NOMO-1 (cell line): ENCODE measurements around the gene ANKRD9.

Source experiments
- DNase-seq, 2 experiments: peaks; one replicate each; lab custom pipeline; 2025; ENCODE audit not compliant: unreplicated experiment in 2 of 2; lab: John Stamatoyannopoulos, UW

The ANKRD9 gene

DNA sequence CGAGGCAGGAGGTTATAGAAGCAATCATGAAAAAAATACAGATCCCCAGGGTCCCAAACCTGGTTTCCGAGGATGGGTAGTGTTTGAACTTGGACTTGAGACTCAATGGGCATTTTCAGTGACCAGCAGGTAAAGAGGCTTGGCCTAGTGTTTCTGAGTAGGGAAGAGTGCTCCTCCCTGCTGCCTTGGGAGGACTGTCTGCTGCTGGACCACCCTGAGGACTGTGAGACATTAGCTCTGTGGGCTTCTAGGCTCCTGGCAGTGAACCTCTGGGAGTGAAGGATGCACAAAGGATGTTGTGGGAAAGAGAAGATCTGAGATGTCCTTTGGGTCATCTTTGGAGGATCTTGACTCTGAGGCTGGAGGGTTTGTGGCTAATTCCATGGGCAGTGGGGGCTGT, 30.5 kb downstream of the ANKRD9 start:
- no peak for DNase-seq

DNA sequence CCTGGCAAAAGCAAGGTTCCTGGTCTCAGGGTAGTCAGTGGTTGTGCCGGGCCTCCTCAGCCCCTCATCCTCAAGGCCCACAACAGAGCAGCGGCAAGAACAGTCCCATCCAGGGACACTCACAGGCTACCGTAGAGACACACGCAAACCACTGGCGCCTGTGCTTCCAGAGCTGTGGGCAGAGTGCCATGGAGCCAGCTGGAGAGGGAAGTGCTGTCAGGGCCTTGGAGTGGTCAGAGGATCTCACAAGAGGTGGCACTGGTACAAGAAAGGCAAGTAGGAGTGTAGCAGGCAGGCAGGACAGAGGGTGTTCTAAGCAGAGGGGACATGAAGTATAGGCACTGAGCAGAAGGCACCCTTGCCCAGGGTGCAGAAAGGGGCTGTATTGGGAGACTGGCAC, 34.6 kb downstream of the ANKRD9 start:
- no peak for DNase-seq

DNA sequence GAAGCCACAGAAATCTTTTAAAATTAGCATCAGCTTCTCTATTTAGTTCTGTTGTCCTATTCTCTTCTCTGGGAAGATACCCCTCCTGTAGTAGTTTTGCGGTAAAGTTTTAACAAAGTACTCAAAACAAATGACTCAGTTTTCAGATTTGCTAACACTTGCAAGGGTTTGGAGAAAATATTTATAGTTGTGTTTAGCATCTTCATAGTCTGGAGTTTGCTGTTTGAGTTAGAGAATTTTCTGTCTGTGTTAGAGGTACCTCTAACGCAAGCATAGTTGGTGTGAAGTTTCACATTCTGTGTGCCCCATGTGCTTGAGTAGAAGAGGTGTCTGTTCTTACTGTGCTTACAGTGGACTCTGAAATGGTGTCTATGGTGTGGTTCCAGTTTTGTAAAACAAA, 36.0 kb downstream of the ANKRD9 start:
- no peak for DNase-seq

DNA sequence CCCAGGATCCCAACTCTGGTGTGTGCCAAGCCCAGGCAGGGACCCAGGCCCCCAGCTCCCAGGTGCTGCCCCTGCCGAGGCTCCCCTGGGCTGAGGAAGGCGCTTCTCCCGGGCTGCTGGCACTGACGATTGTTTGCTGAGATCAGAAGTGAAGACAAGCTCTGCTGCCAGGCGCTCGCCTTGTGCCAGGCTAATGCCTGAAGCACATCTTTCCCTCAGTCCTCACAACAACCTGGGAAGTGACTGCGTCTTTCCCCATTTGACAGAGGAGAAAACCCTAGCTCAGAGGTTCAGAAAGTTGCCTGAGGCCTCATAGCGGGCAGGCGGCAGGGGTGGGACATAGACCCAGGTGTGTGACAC, 36.8 kb downstream of the ANKRD9 start:
- no peak for DNase-seq

DNA sequence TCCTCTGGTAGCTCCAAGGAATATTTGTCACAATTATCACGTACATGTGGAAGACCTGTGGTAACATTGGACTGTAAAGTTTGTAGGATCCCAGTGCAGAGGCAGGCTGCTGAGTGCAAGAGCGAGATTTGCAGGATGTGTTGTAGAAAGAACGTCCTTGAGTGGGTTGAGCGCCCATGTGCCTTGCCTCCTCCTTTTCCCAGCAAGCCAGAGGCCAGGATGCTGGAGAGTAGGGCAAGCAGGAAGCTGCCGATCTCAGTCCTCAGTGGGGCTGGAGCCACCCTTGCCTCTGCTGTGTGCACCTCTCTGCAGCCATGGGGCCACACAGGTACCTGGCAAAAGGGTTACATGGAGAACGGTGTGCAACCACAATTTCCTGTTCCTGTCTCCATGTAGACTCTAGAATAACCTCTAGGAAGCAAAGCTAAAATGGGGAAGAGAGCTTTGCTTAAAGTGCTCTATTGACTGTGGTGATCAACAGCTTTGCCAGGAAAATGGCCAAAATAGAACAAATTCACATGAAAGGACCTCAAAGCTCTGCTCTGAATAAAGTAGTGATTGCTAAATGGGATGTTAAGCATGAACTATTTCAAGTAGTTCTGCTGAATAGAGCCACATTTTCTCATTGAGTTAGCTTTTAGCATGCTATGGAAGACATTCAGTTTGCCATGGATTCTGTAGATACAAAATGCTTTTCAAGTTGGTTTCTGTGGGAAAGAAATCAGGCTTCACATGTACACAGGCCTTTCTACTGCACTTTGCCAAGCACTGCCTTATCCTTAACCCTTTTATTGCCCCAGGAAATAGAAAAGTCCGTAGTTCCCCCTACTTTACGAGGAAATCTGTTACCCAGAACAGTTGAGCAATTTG, 37.4 kb downstream of the ANKRD9 start:
- no peak for DNase-seq

DNA sequence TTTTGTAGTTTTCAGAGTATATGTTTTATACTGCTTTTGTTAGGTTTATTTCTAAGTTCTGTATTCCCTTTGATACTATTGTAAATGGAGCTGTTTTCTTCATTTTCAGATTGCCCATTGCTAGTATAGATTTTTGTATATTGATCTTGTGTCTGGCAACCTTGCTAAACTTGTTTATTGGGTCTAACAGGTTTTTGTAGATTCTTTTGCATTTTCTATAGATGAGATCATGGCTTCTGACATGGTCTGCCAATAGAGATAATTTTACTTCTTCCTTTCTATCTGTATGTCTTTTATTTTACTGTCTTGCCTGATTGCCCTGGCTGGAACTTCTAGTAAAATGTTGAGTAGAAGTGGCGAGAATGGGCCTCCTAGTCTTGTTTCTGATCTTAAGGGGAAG, 40.3 kb downstream of the ANKRD9 start:
- no peak for DNase-seq

DNA sequence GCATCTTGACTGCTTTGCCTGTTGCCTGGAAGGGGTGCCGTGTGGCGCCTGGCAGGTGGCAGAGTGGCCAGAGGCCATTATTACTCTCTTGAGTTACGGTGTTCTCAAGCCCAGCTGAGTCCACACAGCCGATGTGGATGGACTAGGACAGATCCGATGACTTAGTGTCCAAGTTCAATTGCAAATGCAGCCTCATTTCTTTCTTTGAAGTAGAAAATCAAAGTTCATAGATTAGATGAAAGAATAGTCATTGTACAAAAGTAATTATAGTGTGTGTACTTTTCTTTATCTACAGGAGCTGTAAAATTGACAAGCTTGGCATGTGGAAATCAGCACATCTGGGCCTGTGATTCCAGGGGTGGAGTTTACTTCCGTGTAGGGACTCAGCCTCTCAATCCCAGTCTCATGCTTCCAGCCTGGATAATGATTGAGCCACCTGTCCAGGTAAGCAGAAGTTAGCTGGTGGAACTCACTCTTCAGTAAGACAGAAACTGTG, 44.7 kb downstream of the ANKRD9 start:
- no peak for DNase-seq

DNA sequence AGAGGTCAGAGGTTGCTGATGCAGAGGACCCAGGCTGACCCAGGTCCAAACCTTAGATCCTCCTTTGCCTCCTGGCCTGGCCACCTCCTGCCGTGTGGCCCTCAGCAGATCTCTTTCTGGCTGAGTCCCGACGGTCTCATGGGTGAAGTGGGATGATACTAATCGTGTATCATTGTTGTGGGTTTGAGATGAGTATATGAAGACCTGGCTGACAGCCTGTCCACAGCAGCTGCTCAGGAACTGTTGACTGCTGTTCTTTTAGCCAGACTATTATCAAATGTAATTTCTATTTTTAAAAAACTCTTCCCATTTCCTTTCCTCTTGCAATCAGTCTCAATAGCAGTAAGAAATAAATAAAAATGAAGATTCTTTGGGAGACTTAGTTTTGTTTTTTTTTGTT, 45.6 kb downstream of the ANKRD9 start:
- DNase-seq: no peak

DNA sequence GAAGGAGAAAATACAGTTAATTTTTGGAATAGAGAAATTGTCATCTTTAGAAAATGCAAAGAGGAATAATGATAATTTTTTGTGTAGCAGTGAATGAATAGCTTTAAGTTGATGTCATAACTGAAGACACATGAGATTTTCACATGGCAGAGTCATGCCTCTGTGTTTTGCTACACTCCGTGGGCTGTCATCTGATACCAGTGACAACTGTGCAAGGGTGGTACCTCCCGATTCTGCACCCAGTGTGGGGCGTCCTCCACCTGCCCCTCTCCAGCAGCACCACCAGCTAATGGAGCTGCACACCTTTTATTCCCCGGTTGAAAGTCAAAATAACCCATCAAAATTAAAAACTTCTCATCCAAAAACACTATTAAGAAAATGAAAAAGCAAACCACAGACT, 47.2 kb downstream of the ANKRD9 start:
- no peak for DNase-seq

DNA sequence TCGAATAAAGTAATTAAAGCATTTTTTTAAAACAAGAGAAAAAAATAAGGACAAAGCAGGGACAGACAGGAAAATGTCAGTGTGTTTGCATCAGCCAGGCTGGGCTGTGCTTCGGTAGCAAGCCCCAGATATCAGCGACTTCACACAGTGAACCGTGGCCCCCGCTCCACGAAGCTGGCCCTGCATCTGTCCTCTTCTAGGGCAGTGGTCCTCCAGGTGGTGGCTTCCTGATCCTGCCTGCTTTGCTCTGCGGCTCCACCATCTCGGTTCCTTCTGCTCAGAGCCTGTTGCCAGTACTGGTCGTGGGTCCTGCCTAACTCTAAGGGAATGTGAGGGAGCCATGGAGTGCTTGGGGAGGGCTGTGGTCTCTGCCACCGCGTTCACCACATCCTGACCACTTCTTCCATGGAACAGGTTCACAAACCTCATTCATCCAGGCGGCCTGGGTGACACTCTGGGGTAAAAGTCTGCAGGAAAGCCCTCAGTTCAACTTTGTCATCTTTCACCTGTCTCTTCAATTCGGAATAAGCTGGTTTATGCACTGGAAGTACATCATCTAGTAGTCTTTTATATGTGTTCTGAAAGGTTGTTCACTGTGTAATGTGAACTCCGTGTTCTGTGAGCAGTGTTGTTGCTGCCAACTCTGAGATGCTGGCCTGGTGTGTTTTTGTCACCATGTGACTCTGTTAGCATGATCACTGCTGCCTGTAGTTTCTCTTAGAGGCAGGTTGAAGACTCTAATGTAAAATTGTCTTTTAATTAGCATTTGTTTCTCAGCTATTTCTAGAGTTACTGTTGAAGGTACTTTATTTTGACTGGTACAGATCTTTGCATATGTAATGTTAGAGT, 47.9 kb downstream of the ANKRD9 start:
- no peak for DNase-seq

DNA sequence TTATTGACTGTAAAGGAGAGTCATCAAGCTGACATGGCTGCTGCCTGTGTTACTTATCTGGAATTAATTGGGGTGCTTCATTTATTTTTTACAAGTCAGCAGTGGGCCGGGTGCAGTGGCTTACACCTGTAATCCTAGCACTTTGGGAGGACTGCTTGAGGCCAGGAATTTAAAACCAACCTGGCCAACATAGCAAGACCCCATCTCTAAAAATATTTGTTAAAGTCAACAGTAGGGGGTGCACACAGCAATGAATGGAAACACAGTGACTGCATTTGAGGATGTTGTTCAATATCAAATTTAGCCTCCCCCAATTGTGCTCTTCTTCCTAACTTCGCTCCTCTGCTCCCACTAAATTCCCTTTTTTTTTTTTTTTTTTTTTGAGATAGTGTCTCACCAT, 52.1 kb downstream of the ANKRD9 start:
- no peak for DNase-seq

DNA sequence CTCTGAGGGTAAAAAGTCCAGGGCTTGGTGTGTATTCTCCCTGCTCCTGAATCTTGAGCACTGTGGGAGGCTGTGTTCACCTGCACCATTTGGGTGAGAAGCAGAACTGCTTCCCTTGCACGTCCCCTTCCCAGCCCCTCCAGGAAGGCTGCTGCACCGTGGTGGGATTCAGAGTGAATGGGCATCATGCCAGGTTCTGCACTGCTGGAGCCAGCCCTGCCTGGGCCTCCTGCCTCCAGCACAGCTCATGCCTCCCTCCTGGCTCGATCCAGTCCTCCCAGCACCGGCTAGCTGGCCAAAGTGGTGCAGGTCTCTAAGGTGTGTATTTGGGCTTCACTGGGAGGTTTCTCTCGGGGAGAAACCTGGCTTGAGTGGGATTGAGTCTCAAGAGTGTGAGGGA, 54.9 kb downstream of the ANKRD9 start:
- DNase-seq: no peak

DNA sequence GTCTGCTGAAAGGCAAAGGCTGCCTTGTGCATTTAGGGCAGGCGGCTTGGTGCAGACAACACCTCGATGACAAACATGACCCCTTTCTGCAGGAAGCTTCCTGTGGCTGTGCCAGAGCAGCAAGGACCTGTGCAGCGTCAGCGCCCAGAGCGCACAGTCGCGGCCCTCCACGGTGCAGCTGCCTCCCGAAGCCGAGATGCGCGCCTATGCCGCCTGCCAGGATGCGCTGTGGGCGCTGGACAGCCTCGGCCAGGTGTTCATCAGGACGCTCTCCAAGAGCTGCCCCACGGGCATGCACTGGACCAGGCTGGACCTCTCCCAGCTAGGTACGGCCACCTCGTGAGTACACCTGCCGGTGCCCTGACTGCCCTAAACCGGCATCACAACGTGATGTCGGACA, 57.3 kb downstream of the ANKRD9 start:
- DNase-seq: no peak
